ENCODE results near the gene PLEKHO2.

PLEKHO2 gene

DNA sequence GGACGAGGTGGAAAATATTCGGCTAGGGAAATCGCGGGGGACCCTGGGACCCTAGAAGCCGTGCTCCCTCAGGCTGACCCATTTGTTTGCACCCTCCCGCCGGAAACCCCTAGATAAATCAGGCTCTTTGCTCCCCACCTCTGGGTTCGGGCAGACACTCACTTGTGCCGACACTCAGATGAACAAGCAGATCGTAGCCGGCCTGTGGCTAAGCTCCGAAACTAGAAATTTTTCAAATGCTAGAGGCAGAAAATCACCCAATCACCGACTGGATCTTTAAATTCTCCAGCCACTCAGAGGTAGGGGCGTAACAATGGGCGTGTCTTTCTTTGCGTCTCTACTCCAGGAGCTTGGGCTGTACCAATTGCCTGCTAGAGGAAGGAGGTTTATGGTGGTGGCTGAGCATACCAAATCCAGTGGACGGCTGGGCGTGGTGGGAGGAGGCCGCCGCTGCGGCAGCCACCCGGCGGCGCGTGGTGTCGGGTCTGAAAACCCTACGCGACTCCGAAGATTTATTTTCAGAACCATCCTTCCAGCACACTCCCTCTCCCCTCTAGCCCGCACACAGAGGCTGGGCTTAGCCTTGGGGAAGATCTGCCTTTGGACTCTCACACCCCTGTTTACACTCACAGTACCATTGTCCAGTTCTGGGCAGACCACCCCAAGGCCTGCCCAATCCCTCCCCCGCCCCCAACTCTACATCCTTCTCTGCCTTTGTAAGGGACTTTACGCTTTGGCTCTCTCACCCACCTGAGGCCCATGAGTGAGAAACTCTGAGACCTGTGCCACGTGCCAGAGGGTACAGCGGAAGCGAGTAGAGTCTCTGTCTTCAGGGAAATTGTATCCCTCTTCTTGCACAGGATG is 16.1 kb upstream of the PLEKHO2 start, which contains the start of gene PIF1:
Gene PIF1 (minus strand): TSS at position 217 of the 864 bp plus-strand sequence. CDS start 1,312 bp downstream, outside the sequence.
- Histone ChIP-seq H3K9ac (ENCODE audit: low read depth in 1 of 2, low read length in 2 of 2) (peak within 1 kb of the TSS; percentile 42 to 69), H3K4me3 (ENCODE audit: low read depth in 1 of 2, low read length in 2 of 2) (peak within 1 kb of the TSS; percentile 68 to 73), H3K27ac (ENCODE audit: low read depth, low read length) (no peak within 1 kb of the TSS), H3K4me1 (ENCODE audit: control insufficient read depth in 1 of 2, insufficient read depth in 2 of 2, low read length in 2 of 2) (peaks cover 23 to 27% of the 10 kb centered on the region in 2 donors), H3K36me3 (ENCODE audit: control insufficient read depth in 1 of 2, insufficient read depth in 2 of 2, low read length in 2 of 2) (peaks cover 0 to 3% of the 10 kb centered on the region in 2 donors), H3K27me3 (ENCODE audit: control insufficient read depth in 1 of 2, insufficient read depth in 2 of 2, low read length in 2 of 2) (no peaks in the 10 kb centered on the region), H3K9me3 (ENCODE audit: control insufficient read depth in 1 of 2, low read length in 2 of 2) (no peaks in the 10 kb centered on the region)

DNA sequence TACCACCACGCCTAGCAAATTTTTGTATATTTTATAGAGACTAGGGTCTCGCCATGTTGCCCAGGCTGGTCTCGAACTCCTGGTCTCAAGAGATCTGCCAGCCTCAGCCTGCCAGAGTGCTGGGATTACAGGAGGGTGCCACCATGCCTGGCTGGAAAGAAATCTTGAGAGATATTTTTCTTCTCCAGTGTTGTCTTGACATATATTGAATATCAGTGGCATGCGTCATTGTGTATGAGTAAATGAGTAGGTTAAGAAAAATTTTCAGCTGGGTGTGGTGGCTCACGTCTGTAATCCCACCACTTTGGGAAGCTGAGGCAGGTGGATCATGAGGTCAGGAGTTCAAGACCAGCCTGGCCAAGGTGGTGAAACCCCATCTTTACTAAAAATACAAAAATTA is 12.7 kb upstream of the PLEKHO2 start:
- Histone ChIP-seq H3K4me1 (ENCODE audit: control insufficient read depth in 1 of 2, insufficient read depth in 2 of 2, low read length in 2 of 2) (peaks cover 16 to 20% of the 10 kb centered on the region in 2 donors), H3K9me3 (ENCODE audit: control insufficient read depth in 1 of 2, low read length in 2 of 2) (no peaks in the 10 kb centered on the region), H3K27ac (ENCODE audit: low read depth, low read length) (no peak overlapping the region), H3K36me3 (ENCODE audit: control insufficient read depth in 1 of 2, insufficient read depth in 2 of 2, low read length in 2 of 2) (no peaks in the 10 kb centered on the region), H3K9ac (ENCODE audit: low read depth in 1 of 2, low read length in 2 of 2) (no peak overlapping the region), H3K27me3 (ENCODE audit: control insufficient read depth in 1 of 2, insufficient read depth in 2 of 2, low read length in 2 of 2) (no peaks in the 10 kb centered on the region), H3K4me3 (ENCODE audit: low read depth in 1 of 2, low read length in 2 of 2) (no peak overlapping the region)

GRCh38 chr15:64833690-64834089 is 8.0 kb upstream of the PLEKHO2 start:
- no peak overlapping the region for H3K4me3 ChIP-seq (ENCODE audit: low read depth in 1 of 2, low read length in 2 of 2)
- H3K27me3 ChIP-seq (ENCODE audit: control insufficient read depth in 1 of 2, insufficient read depth in 2 of 2, low read length in 2 of 2): no peaks in the 10 kb centered on the region
- peaks cover 5 to 6% of the 10 kb centered on the region in 2 donors for H3K4me1 ChIP-seq (ENCODE audit: control insufficient read depth in 1 of 2, insufficient read depth in 2 of 2, low read length in 2 of 2)
- no peak overlapping the region for H3K27ac ChIP-seq (ENCODE audit: low read depth, low read length)
- no peak overlapping the region for H3K9ac ChIP-seq (ENCODE audit: low read depth in 1 of 2, low read length in 2 of 2)
- H3K36me3 ChIP-seq (ENCODE audit: control insufficient read depth in 1 of 2, insufficient read depth in 2 of 2, low read length in 2 of 2): no peaks in the 10 kb centered on the region
- H3K9me3 ChIP-seq (ENCODE audit: control insufficient read depth in 1 of 2, low read length in 2 of 2): no peaks in the 10 kb centered on the region

DNA sequence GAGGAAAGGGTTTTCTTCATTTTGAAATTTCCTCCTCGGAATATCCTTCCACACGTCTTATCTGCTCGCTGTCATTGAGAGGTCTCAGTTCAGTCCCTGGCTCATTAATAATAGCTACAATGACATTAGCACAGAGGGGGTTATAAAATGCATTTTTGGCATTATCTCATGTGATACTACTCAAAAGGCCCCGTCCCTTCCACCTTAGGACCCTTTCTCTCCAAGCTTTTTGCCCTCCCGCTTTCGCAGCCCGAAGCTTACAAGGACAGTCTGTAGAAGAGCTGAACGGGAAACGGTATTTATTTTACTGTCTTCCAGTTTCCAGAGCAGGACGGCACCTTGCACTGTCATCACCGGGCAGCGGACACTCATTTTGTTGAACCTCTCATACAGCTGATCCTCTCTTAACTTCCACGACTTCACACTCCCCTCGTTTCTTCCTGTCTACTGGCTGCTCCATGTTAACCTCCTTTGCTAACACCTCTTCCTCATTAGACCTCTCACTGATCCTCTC is 5.6 kb upstream of the PLEKHO2 start:
- no peaks in the 10 kb centered on the region for H3K36me3 ChIP-seq (ENCODE audit: control insufficient read depth in 1 of 2, insufficient read depth in 2 of 2, low read length in 2 of 2)
- H3K27ac ChIP-seq (ENCODE audit: low read depth, low read length): no peak overlapping the region
- H3K4me1 ChIP-seq (ENCODE audit: control insufficient read depth in 1 of 2, insufficient read depth in 2 of 2, low read length in 2 of 2): peaks cover 8 to 9% of the 10 kb centered on the region in 2 donors
- H3K4me3 ChIP-seq (ENCODE audit: low read depth in 1 of 2, low read length in 2 of 2): peak overlapping the region; percentile 7 to 45
- H3K27me3 ChIP-seq (ENCODE audit: control insufficient read depth in 1 of 2, insufficient read depth in 2 of 2, low read length in 2 of 2): no peaks in the 10 kb centered on the region
- H3K9me3 ChIP-seq (ENCODE audit: control insufficient read depth in 1 of 2, low read length in 2 of 2): no peaks in the 10 kb centered on the region
- peak overlapping the region in 1 of 2 donors; percentile 4 for H3K9ac ChIP-seq (ENCODE audit: low read depth in 1 of 2, low read length in 2 of 2)

GRCh38 chr15:64837502-64837901 is 4.2 kb upstream of the PLEKHO2 start:
- Histone ChIP-seq H3K36me3 (ENCODE audit: control insufficient read depth in 1 of 2, insufficient read depth in 2 of 2, low read length in 2 of 2) (no peaks in the 10 kb centered on the region), H3K4me3 (ENCODE audit: low read depth in 1 of 2, low read length in 2 of 2) (no peak overlapping the region), H3K9ac (ENCODE audit: low read depth in 1 of 2, low read length in 2 of 2) (no peak overlapping the region), H3K9me3 (ENCODE audit: control insufficient read depth in 1 of 2, low read length in 2 of 2) (no peaks in the 10 kb centered on the region), H3K27ac (ENCODE audit: low read depth, low read length) (no peak overlapping the region), H3K4me1 (ENCODE audit: control insufficient read depth in 1 of 2, insufficient read depth in 2 of 2, low read length in 2 of 2) (peaks cover 10 to 13% of the 10 kb centered on the region in 2 donors), H3K27me3 (ENCODE audit: control insufficient read depth in 1 of 2, insufficient read depth in 2 of 2, low read length in 2 of 2) (no peaks in the 10 kb centered on the region)

- peaks cover 28 to 38% of the 10 kb centered on the region in 2 donors for H3K4me1 ChIP-seq (ENCODE audit: control insufficient read depth in 1 of 2, insufficient read depth in 2 of 2, low read length in 2 of 2)
- peak overlapping the region; percentile 7 to 66 for H3K9ac ChIP-seq (ENCODE audit: low read depth in 1 of 2, low read length in 2 of 2)
- H3K27ac ChIP-seq (ENCODE audit: low read depth, low read length): peak overlapping the region; percentile 81
- H3K27me3 ChIP-seq (ENCODE audit: control insufficient read depth in 1 of 2, insufficient read depth in 2 of 2, low read length in 2 of 2): no peaks in the 10 kb centered on the region
- H3K9me3 ChIP-seq (ENCODE audit: control insufficient read depth in 1 of 2, low read length in 2 of 2): no peaks in the 10 kb centered on the region
- H3K4me3 ChIP-seq (ENCODE audit: low read depth in 1 of 2, low read length in 2 of 2): peak overlapping the region; percentile 33 to 69
- no peaks in the 10 kb centered on the region for H3K36me3 ChIP-seq (ENCODE audit: control insufficient read depth in 1 of 2, insufficient read depth in 2 of 2, low read length in 2 of 2)
Measured at GRCh38 chr15:64841060-64841343, 713 bp upstream of the PLEKHO2 start.

DNA sequence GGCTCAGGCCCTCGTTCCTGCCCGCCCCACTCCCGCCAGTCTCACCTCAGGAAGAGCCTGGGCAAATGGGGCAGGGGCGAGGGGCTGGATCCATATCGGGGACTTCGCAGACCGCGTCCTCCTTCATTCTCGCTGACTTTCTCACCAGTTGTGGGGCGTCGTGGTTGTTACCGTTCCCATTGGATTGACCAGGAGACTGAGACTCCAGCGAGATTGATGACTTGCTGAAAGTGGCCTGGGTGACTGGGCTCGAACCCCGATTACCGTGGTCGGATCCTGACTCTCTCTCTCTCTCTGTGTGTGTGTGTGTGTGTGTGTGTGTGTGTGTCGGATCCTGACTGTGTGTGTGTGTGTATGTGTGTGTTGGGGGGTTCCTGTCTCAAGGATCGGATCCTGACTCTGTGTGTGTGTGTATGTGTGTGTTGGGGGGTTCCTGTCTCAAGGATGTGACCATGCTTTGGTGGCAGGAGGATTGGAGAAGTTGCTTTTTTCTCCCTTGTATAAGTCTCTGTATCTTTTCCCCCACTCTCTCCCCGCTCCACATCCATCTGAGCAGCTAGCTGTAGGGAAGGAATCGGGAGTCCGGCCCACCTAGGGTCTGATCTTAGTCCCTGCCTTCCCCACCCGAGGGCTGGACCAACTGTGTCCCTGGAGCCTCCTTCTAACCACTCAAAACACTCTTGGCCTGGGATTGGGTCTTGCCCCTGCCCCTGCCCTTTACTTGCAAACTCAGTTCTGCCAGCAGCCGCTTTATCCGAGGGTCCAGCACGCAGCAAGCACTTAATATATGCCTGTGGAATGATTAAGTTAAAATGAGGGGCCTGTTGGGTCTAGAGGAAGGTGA is 603 bp downstream of the PLEKHO2 start:
- peak overlapping the region; percentile 71 to 88 for H3K9ac ChIP-seq (ENCODE audit: low read depth in 1 of 2, low read length in 2 of 2)
- H3K27ac ChIP-seq (ENCODE audit: low read depth, low read length): peak overlapping the region; percentile 84
- no peaks in the 10 kb centered on the region for H3K36me3 ChIP-seq (ENCODE audit: control insufficient read depth in 1 of 2, insufficient read depth in 2 of 2, low read length in 2 of 2)
- H3K9me3 ChIP-seq (ENCODE audit: control insufficient read depth in 1 of 2, low read length in 2 of 2): no peaks in the 10 kb centered on the region
- peak overlapping the region; percentile 83 to 84 for H3K4me3 ChIP-seq (ENCODE audit: low read depth in 1 of 2, low read length in 2 of 2)
- peaks cover 26 to 42% of the 10 kb centered on the region in 2 donors for H3K4me1 ChIP-seq (ENCODE audit: control insufficient read depth in 1 of 2, insufficient read depth in 2 of 2, low read length in 2 of 2)
- H3K27me3 ChIP-seq (ENCODE audit: control insufficient read depth in 1 of 2, insufficient read depth in 2 of 2, low read length in 2 of 2): no peaks in the 10 kb centered on the region

DNA sequence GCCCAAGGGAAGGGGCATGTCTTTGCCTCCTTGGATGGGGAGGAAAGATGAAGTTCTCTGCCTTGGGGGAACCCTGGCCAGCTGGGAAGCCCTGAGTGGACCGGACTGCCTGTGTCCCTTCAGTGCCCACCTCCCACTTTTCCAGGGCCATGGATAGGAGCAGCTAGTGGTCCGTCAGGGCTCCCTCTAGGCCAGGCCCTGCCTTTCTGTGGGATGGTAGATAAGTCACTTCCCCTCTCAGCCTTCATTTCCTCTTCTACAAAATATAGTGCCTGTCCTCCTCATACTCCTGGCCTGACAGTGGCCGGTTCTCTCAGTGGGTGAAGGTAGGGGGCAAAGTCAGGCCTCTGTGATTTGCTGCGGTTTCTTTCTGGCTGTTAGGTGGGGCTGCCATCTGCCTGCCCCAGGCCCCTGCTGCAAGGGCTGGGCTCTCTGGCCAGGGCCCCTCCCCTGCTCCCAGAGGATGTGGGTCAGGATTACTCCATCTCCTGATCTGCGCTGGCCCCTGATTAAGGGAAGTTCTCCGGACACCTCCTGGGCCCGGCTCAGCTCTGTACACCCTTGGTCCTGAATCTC is 1.4 kb downstream of the PLEKHO2 start:
- Histone ChIP-seq H3K4me3 (ENCODE audit: low read depth in 1 of 2, low read length in 2 of 2) (peak overlapping the region; percentile 83 to 84), H3K9me3 (ENCODE audit: control insufficient read depth in 1 of 2, low read length in 2 of 2) (no peaks in the 10 kb centered on the region), H3K27ac (ENCODE audit: low read depth, low read length) (peak overlapping the region; percentile 84), H3K36me3 (ENCODE audit: control insufficient read depth in 1 of 2, insufficient read depth in 2 of 2, low read length in 2 of 2) (no peaks in the 10 kb centered on the region), H3K4me1 (ENCODE audit: control insufficient read depth in 1 of 2, insufficient read depth in 2 of 2, low read length in 2 of 2) (peaks cover 26 to 48% of the 10 kb centered on the region in 2 donors), H3K9ac (ENCODE audit: low read depth in 1 of 2, low read length in 2 of 2) (peak overlapping the region; percentile 71 to 88), H3K27me3 (ENCODE audit: control insufficient read depth in 1 of 2, insufficient read depth in 2 of 2, low read length in 2 of 2) (no peaks in the 10 kb centered on the region)

DNA sequence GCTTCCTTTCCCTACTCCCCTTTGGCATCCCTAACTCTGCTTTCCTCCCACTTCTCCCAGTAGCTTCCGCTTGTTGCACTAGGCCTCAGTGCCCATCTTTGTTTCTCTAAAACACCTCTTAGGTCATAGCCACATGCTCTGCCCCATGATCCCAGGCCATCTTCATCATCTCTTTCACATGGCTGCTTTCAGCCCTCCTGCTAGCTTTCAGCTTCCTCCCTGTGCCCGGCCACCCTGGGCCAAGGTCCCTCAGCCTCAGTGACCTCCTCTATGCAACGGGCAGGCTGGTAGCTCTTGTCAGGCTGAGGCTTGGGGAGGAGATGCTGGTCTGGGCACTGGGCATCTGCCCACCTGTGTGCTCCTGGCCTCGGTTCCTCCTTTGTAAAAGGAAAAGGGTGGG is 2.3 kb downstream of the PLEKHO2 start:
- H3K9ac ChIP-seq (ENCODE audit: low read depth in 1 of 2, low read length in 2 of 2): peak overlapping the region; percentile 55 to 60
- peak overlapping the region; percentile 59 to 84 for H3K4me3 ChIP-seq (ENCODE audit: low read depth in 1 of 2, low read length in 2 of 2)
- peak overlapping the region; percentile 59 for H3K27ac ChIP-seq (ENCODE audit: low read depth, low read length)
- H3K27me3 ChIP-seq (ENCODE audit: control insufficient read depth in 1 of 2, insufficient read depth in 2 of 2, low read length in 2 of 2): no peaks in the 10 kb centered on the region
- peaks cover 26 to 48% of the 10 kb centered on the region in 2 donors for H3K4me1 ChIP-seq (ENCODE audit: control insufficient read depth in 1 of 2, insufficient read depth in 2 of 2, low read length in 2 of 2)
- H3K36me3 ChIP-seq (ENCODE audit: control insufficient read depth in 1 of 2, insufficient read depth in 2 of 2, low read length in 2 of 2): no peaks in the 10 kb centered on the region
- H3K9me3 ChIP-seq (ENCODE audit: control insufficient read depth in 1 of 2, low read length in 2 of 2): no peaks in the 10 kb centered on the region

All from duodenal mucosa (tissue), 2 donors.